Upper lobe of left lung (tissue), 4 donors: ENCODE results near the gene RPS2.

Source experiments
- CTCF ChIP-seq, 6 experiments: fragments of 450-650 bp in 4 of 6; fragments of 200-600 bp in 2 of 6; sonication (generic) in 2 of 6; IDR thresholded peaks; one replicate each; pipeline ENCODE4 v1.5.1; 2016 to 2019; ENCODE audit warnings: antibody characterized with exemption in 6 of 6
- EP300 ChIP-seq, 4 donors: sonication (generic); formaldehyde crosslinking; IDR thresholded peaks; one replicate each; pipeline ENCODE4 v1.5.1; 2017; ENCODE audit warnings: antibody characterized with exemption in 4 of 4, control low read depth in 2 of 4
- POLR2A ChIP-seq, 4 donors: fragments of 450-650 bp; IDR thresholded peaks; one replicate each; pipeline ENCODE4 v1.5.1; 2016 to 2017; ENCODE audit warnings: antibody characterized with exemption in 4 of 4, mild to moderate bottlenecking in 2 of 4
- POLR2AphosphoS5 ChIP-seq, 2 donors: sonication (generic); formaldehyde crosslinking; IDR thresholded peaks; one replicate each; pipeline ENCODE4 v1.5.1; 2017; ENCODE audit warnings: antibody characterized with exemption in 2 of 2

GRCh38 chr16:1938910-1939309 is 25.7 kb downstream of the RPS2 start:
- no peak for TF ChIP-seq CTCF (IDR thresholded peaks at IDR 0.05)
- no peak for TF ChIP-seq EP300 (IDR thresholded peaks at IDR 0.05)
- no peak for TF ChIP-seq POLR2A (IDR thresholded peaks at IDR 0.05)
- TF ChIP-seq POLR2AphosphoS5 (IDR thresholded peaks at IDR 0.05): no peak
